Endothelial cell of umbilical vein (primary cell): ENCODE results near the gene TMEM151B. TPM values are rescaled to one million over a fixed set of nuclear protein-coding genes. Genes with fewer than 3 reads are reported as not detected.

Experiments
- BruUV-seq: library from RNA; stranded (reverse); fragments of 400-500 nt; replicated peaks from 2 replicates; lab custom pipeline; 2021; lab: Mats Ljungman, UMichigan
- CTCF ChIA-PET: fragments of 300-600, 350-600 bp; sonication (Branson Sonifier 250); formaldehyde crosslinking; loops from one replicate; lab custom pipeline; 2021; ENCODE audit warnings: antibody characterized with exemption, inconsistent platforms; lab: Charles Lee
- POLR2A ChIA-PET: fragments of 300-600, 350-600 bp; sonication (Branson Sonifier 250); formaldehyde crosslinking; loops from one replicate; lab custom pipeline; 2021; ENCODE audit warnings: antibody characterized with exemption, inconsistent platforms; lab: Charles Lee
- DNase-seq: peaks from one replicate; pipeline ENCODE4 v3.0.0-alpha.2; 2011; ENCODE audit warnings: low read depth, low spot score
- FAIRE-seq: peaks from 2 replicates; lab custom pipeline; 2011; peaks lifted over from hg19 to GRCh38; lab: Jason Lieb, UNC
- H2AFZ ChIP-seq: 2 replicates; pipeline ENCODE4 v1.6.0; 2012; ENCODE audit warnings: low read depth, low read length, control low read depth, inconsistent platforms
- H3K27ac ChIP-seq: 2 replicates; pipeline ENCODE4 v1.5.1; 2011; ENCODE audit warnings: low read depth, mild to moderate bottlenecking, control low read depth, low read length, moderate library complexity; ENCODE audit not compliant: insufficient read depth
- H3K27me3 ChIP-seq, 2 experiments: 2 replicates each; pipeline versions ENCODE4 v1.6.0 to v1.6.1; 2011; ENCODE audit warnings: low read length in 2 of 2, mixed read lengths in 1 of 2; ENCODE audit not compliant: control insufficient read depth in 2 of 2, insufficient read depth in 2 of 2
- H3K36me3 ChIP-seq, 2 experiments: 2 replicates in 1 of 2; 3 replicates in 1 of 2; pipeline ENCODE4 v1.5.1; 2011; ENCODE audit warnings: low read length in 2 of 2, mild to moderate bottlenecking in 1 of 2, moderate library complexity in 1 of 2; ENCODE audit not compliant: control insufficient read depth in 2 of 2, insufficient read depth in 2 of 2; ENCODE audit errors: extremely low read depth in 1 of 2
- H3K4me1 ChIP-seq: 3 replicates; pipeline ENCODE4 v1.5.1; 2011; ENCODE audit warnings: mild to moderate bottlenecking, low read length; ENCODE audit not compliant: control insufficient read depth, insufficient read depth; ENCODE audit errors: extremely low read depth
- H3K4me2 ChIP-seq: 2 replicates; pipeline ENCODE4 v1.6.1; 2011; ENCODE audit warnings: low read length, control low read depth, mixed read lengths; ENCODE audit not compliant: insufficient read depth
- H3K4me3 ChIP-seq, 3 experiments: fragments of 200-600 bp in 1 of 3; sonication (generic), shearing (Covaris generic) in 1 of 3; replicated peaks in 1 of 3; 2 replicates each; pipeline ENCODE4 v1.5.1; 2011 to 2016; ENCODE audit warnings: control low read depth in 3 of 3, low read length in 3 of 3, mild to moderate bottlenecking in 2 of 3, inconsistent platforms in 1 of 3, low read depth in 1 of 3, moderate library complexity in 1 of 3; ENCODE audit not compliant: insufficient read depth in 1 of 3
- H3K79me2 ChIP-seq: 2 replicates; pipeline ENCODE4 v1.6.0; 2012; ENCODE audit warnings: low read length, inconsistent platforms; ENCODE audit not compliant: control insufficient read depth, insufficient read depth
- H3K9ac ChIP-seq: replicated peaks from 2 replicates; pipeline ENCODE3; 2011; ENCODE audit warnings: low read length, control low read depth; ENCODE audit not compliant: insufficient read depth; ENCODE audit errors: extremely low read depth
- H3K9me1 ChIP-seq: replicated peaks from 3 replicates; pipeline ENCODE4 v1.6.0; 2011; ENCODE audit warnings: mild to moderate bottlenecking, low read length; ENCODE audit not compliant: control insufficient read depth, insufficient read depth; ENCODE audit errors: extremely low read depth
- H3K9me3 ChIP-seq: replicated peaks from 2 replicates; pipeline ENCODE4 v1.5.1; 2012; ENCODE audit warnings: low read length, inconsistent platforms; ENCODE audit not compliant: control insufficient read depth, insufficient read depth
- H4K20me1 ChIP-seq: replicated peaks from 2 replicates; pipeline ENCODE3; 2011; ENCODE audit warnings: mild to moderate bottlenecking, low read length; ENCODE audit not compliant: control insufficient read depth, insufficient read depth; ENCODE audit errors: extremely low read depth
- EZH2 ChIP-seq: IDR thresholded peaks from 2 replicates; pipeline ENCODE4 v1.6.1; 2012; ENCODE audit warnings: borderline replicate concordance, low read depth, mild to moderate bottlenecking, moderate library complexity, low read length, inconsistent platforms; ENCODE audit not compliant: severe bottlenecking
- FOS ChIP-seq: IDR thresholded peaks from 2 replicates; pipeline ENCODE4 v1.6.1; 2011; ENCODE audit warnings: mild to moderate bottlenecking, low read length, moderate library complexity, borderline replicate concordance; ENCODE audit not compliant: insufficient read depth
- GATA2 ChIP-seq: IDR thresholded peaks from 2 replicates; pipeline ENCODE4 v1.7.0; 2011; ENCODE audit warnings: low read depth, mild to moderate bottlenecking, moderate library complexity, mixed read lengths, low read length; ENCODE audit not compliant: insufficient read length, insufficient read depth
- JUN ChIP-seq: IDR thresholded peaks from 2 replicates; pipeline ENCODE4 v1.6.1; 2011; ENCODE audit warnings: borderline replicate concordance, low read depth; ENCODE audit not compliant: insufficient read length, insufficient read depth
- MYC ChIP-seq: IDR thresholded peaks from one replicate; pipeline ENCODE4 v1.6.1; 2011; ENCODE audit warnings: mild to moderate bottlenecking, low read depth, low read length
- POLR2A ChIP-seq: IDR thresholded peaks from 2 replicates; pipeline ENCODE4 v1.6.1; 2012; ENCODE audit warnings: low read depth, mild to moderate bottlenecking, control low read depth, low read length
- POLR2AphosphoS5 ChIP-seq: IDR thresholded peaks from 2 replicates; pipeline ENCODE4 v1.6.1; 2012; ENCODE audit warnings: low read depth, mild to moderate bottlenecking, control low read depth, low read length, moderate library complexity; ENCODE audit not compliant: insufficient read depth
- dilution Hi-C: fragments of 300-500 bp; cut with MboI; formaldehyde crosslinking; loops from one replicate; pipeline ENCODE4 v1.15.0; 2019; ENCODE audit warnings: low sequenced_read_pairs; ENCODE audit not compliant: extremely low pct_ligation_motif_present
- intact Hi-C: fragments of 100-400 bp; cut with micrococcal nuclease; formaldehyde crosslinking; loops from one replicate; pipeline ENCODE4 v1.10.0; 2022
- polyA plus RNA-seq, 4 experiments: library from polyadenylated mRNA; depleted of rRNA in 3 of 4; stranded (reverse) in 3 of 4; unstranded in 1 of 4; fragments of >200 nt; gene quantifications; 2 replicates each; pipeline versions ENCODE4 v1.2.1 to v1.2.3, GENCODE V29; 2011 to 2012; ENCODE audit warnings: missing spikeins in 1 of 4
- total RNA-seq: library from RNA; stranded (reverse); gene quantifications from 2 replicates; pipeline ENCODE4 v1.2.3, GENCODE V29; 2021
- TF ChIP-seq, protein P1 (sequence below): IDR thresholded peaks from 2 replicates; pipeline ENCODE4 v1.6.1; 2011; ENCODE audit not compliant: insufficient read depth, insufficient read length
- TF ChIP-seq, protein P2 (sequence below), 2 donors: IDR thresholded peaks; 1 replicate in 1 of 2; 2 replicates in 1 of 2; pipeline ENCODE4 v1.5.1; 2011; ENCODE audit warnings: low read length in 2 of 2, mild to moderate bottlenecking in 2 of 2, moderate library complexity in 2 of 2, control low read depth in 1 of 2, inconsistent platforms in 1 of 2, low read depth in 1 of 2; ENCODE audit not compliant: insufficient read depth in 1 of 2; ENCODE audit errors: extremely low read depth in 1 of 2

The TMEM151B gene
- total and polyA plus RNA-seq, 2 donors (not counting 3 experiments of a cell fraction or from before 2014, with no cell fraction given): 0.03 to 0.07 TPM

DNA sequence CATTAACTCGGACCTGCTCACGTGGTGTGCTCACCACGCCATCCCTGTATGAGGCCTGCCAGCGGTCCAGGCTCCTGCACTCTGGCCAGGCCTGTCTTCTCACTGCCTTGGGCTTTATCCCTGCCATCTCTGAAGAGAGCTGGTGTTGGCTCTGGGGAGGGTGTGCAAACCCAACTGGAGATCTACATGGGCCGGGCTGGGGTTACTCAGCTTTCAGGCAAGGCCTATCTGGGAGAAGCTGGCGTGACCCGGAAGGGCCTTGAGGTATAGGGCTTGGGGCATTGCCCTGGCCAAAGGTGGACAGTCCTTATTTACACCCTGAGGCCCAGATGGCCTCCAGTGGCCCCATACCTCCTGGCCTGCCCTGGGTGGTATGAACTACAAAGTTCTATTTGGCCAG lies 41.8 kb upstream of the TMEM151B start:
- BruUV-seq: no TSS peak
- H3K4me1 ChIP-seq: peaks cover 27% of the 10 kb centered on the region
- H3K9ac ChIP-seq: no peak overlapping the region
- no peaks in the 10 kb centered on the region for H4K20me1 ChIP-seq
- intact Hi-C loops: no loop called here
- no peak overlapping the region for H3K27ac ChIP-seq
- no peaks in the 10 kb centered on the region for H3K9me1 ChIP-seq
- TF ChIP-seq MYC (no peak), FOS (no peak), JUN (no peak), POLR2AphosphoS5 (no peak), GATA2 (no peak), EZH2 (no peak), POLR2A (no peak)
- TF ChIP-seq, protein P1, sequence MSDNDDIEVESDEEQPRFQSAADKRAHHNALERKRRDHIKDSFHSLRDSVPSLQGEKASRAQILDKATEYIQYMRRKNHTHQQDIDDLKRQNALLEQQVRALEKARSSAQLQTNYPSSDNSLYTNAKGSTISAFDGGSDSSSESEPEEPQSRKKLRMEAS: no peak
- TF ChIP-seq, protein P2, sequence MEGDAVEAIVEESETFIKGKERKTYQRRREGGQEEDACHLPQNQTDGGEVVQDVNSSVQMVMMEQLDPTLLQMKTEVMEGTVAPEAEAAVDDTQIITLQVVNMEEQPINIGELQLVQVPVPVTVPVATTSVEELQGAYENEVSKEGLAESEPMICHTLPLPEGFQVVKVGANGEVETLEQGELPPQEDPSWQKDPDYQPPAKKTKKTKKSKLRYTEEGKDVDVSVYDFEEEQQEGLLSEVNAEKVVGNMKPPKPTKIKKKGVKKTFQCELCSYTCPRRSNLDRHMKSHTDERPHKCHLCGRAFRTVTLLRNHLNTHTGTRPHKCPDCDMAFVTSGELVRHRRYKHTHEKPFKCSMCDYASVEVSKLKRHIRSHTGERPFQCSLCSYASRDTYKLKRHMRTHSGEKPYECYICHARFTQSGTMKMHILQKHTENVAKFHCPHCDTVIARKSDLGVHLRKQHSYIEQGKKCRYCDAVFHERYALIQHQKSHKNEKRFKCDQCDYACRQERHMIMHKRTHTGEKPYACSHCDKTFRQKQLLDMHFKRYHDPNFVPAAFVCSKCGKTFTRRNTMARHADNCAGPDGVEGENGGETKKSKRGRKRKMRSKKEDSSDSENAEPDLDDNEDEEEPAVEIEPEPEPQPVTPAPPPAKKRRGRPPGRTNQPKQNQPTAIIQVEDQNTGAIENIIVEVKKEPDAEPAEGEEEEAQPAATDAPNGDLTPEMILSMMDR (IDR thresholded peaks at IDR 0.05; ENCODE audit: extremely low read depth in 1 of 2, insufficient read depth in 1 of 2, low read depth in 1 of 2, low read length in 2 of 2): no peak
- H3K36me3 ChIP-seq: peaks cover 8 to 30% of the 10 kb centered on the region in 2 experiments
- no peak overlapping the region for H2AFZ ChIP-seq
- H3K4me3 ChIP-seq: no peak overlapping the region
- no peak overlapping the region for H3K4me2 ChIP-seq
- H3K79me2 ChIP-seq: peaks cover 69% of the 10 kb centered on the region
- CTCF ChIA-PET: interaction anchor here (1.3 to 3.0 kb wide), 2 partner anchors 56 to 132 kb away, joined by 4 to 22 read pairs; no protein-coding TSS in a partner anchor
- no peaks in the 10 kb centered on the region for H3K9me3 ChIP-seq
- no peaks in the 10 kb centered on the region for H3K27me3 ChIP-seq
- no peak for FAIRE-seq
- no peak for DNase-seq
- POLR2A ChIA-PET: interaction anchor here (1.2 kb wide), 1 partner anchor 18 kb away, joined by 4 read pairs; the partner anchor contains the start of gene HSP90AB1
- dilution Hi-C loops: no loop called here
